ENCODE data around the gene TCN1. TPM values are rescaled to one million over a fixed set of nuclear protein-coding genes. Genes with fewer than 3 reads are reported as not detected.

The TCN1 gene
- total RNA-seq, 6 donors from 2014 or later = 1.1 TPM; not detected in 5

DNA sequence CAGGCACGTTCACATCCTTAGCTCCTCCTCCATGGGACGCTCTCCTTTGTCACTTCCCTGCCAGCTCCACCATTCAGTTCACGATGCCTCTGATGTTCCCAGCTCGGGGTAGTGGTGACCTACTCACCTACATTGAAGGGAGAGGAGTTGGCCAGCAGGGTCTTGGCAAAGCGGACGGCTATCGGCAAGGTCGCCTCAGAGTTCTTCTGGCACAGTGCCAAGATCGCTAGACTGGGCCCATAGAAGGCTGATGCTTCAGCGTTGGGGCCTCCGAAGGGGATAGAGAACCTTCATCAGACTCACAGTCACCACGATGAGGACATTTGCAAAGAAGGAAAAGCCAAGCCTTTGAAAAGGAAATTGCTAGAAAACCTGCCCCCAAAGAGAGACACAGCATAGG lies 24.0 kb downstream of the TCN1 start:
- 81 to 84% methylated on average over 12 of the region's 12 CpGs for WGBS, 2 donors
- no peak overlapping the region for H3K27ac ChIP-seq
- TF ChIP-seq, protein P1, sequence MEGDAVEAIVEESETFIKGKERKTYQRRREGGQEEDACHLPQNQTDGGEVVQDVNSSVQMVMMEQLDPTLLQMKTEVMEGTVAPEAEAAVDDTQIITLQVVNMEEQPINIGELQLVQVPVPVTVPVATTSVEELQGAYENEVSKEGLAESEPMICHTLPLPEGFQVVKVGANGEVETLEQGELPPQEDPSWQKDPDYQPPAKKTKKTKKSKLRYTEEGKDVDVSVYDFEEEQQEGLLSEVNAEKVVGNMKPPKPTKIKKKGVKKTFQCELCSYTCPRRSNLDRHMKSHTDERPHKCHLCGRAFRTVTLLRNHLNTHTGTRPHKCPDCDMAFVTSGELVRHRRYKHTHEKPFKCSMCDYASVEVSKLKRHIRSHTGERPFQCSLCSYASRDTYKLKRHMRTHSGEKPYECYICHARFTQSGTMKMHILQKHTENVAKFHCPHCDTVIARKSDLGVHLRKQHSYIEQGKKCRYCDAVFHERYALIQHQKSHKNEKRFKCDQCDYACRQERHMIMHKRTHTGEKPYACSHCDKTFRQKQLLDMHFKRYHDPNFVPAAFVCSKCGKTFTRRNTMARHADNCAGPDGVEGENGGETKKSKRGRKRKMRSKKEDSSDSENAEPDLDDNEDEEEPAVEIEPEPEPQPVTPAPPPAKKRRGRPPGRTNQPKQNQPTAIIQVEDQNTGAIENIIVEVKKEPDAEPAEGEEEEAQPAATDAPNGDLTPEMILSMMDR (IDR thresholded peaks at IDR 0.05) = no peak
- TF ChIP-seq POLR2A (IDR thresholded peaks at IDR 0.05) = no peak
- TF ChIP-seq POLR2AphosphoS5 (IDR thresholded peaks at IDR 0.05) = no peak
- TF ChIP-seq EP300 (IDR thresholded peaks at IDR 0.05) = no peak
- no peaks in the 10 kb centered on the region for H3K4me1 ChIP-seq
- H3K4me3 ChIP-seq = no peak overlapping the region
- no peaks in the 10 kb centered on the region for H3K36me3 ChIP-seq
- no peaks in the 10 kb centered on the region for H3K27me3 ChIP-seq
- DNase-seq (no peak), ATAC-seq (ENCODE audit: low FRiP score in 2 of 2) (no peak)
- no peaks in the 10 kb centered on the region for H3K9me3 ChIP-seq

DNA sequence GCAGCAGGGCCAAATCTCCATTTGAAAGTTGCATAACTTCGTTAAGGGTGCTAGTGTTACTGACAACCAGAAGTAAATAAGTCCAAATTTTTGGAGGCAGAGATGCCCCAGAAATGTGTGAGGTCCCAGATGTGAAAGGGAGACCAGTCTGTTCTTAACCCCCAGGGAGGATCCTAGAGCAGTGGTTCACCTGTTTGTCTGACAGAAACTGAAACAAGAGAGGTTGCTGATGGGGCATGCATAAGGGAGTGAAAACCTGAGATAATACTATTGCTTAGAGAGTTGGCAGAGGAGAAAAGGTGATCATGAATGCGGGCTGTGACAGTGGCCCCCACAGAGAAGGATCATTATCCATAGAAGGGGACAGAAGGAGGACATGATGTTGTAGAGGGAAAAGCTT lies 24.8 kb downstream of the TCN1 start:
- TF ChIP-seq POLR2A (IDR thresholded peaks at IDR 0.05) (no peak), EP300 (IDR thresholded peaks at IDR 0.05) (no peak), POLR2AphosphoS5 (IDR thresholded peaks at IDR 0.05) (no peak)
- TF ChIP-seq, protein P1 (IDR thresholded peaks at IDR 0.05) = no peak
- WGBS, 2 donors = 86 to 90% methylated on average over 2 of the region's 2 CpGs

DNA sequence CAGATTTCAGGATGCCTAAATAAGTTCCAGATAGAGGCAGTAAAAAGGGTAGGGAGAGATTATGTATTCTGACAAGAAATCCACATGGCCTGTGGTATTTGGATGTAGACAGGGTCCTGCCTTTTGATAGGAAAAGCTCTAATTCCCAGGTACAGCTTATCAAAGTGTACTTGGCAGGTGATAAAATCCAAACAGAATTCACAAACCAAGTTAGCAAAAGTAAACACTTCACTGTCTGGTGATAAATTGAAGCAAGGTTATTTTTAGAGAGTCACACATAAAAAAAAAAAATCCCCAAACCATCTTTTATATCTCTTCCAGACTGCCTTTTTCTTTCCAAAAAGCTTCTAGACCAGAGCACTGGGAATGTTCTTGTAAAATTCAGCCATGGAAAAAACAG lies 26.7 kb downstream of the TCN1 start:
- Histone ChIP-seq H3K27me3 (no peaks in the 10 kb centered on the region), H3K4me3 (no peak overlapping the region), H3K27ac (no peak overlapping the region), H3K4me1 (no peaks in the 10 kb centered on the region), H3K36me3 (no peaks in the 10 kb centered on the region), H3K9me3 (no peaks in the 10 kb centered on the region)
- no peak for DNase-seq
- no peak for ATAC-seq (ENCODE audit: low FRiP score in 2 of 2)
- TF ChIP-seq EP300 (IDR thresholded peaks at IDR 0.05) (no peak), POLR2AphosphoS5 (IDR thresholded peaks at IDR 0.05) (no peak), POLR2A (IDR thresholded peaks at IDR 0.05) (no peak)
- TF ChIP-seq, protein P1 (IDR thresholded peaks at IDR 0.05) = no peak

More for the DNA sequence above, 24.8 kb downstream of the TCN1 start:
- Histone ChIP-seq H3K9me3 (no peaks in the 10 kb centered on the region), H3K4me3 (no peak overlapping the region), H3K27ac (no peak overlapping the region), H3K27me3 (no peaks in the 10 kb centered on the region), H3K4me1 (no peaks in the 10 kb centered on the region), H3K36me3 (no peaks in the 10 kb centered on the region)
- ATAC-seq (ENCODE audit: low FRiP score in 2 of 2) (no peak), DNase-seq (no peak)

DNA sequence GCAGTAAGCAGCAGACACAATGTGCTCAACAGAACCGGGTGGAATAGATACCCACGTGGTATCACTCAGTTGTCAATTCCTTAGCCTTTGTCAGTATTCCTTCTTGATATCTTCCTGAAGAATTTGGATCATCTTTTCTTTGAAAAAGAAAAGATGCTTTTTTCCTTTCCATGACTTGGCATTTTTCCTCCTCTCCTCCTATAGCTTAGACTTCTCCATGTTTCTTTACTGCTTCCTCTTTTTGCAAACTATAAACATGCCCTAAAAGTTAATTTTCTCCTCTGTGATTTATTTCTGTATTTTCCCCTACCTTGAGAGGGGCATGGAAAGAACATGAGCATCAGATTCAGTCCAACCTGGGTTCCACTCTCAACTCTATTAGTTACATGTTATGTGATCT lies 32.7 kb downstream of the TCN1 start:
- no peak for TF ChIP-seq EP300 (IDR thresholded peaks at IDR 0.05)
- TF ChIP-seq, protein P1 (IDR thresholded peaks at IDR 0.05) = no peak
- TF ChIP-seq POLR2AphosphoS5 (IDR thresholded peaks at IDR 0.05) = no peak
- TF ChIP-seq POLR2A (IDR thresholded peaks at IDR 0.05) = no peak
- Histone ChIP-seq H3K4me3 (no peak overlapping the region), H3K27me3 (no peaks in the 10 kb centered on the region), H3K36me3 (no peaks in the 10 kb centered on the region), H3K27ac (no peak overlapping the region), H3K4me1 (no peaks in the 10 kb centered on the region), H3K9me3 (no peaks in the 10 kb centered on the region)
- DNase-seq = no peak
- no peak for ATAC-seq (ENCODE audit: low FRiP score in 2 of 2)
- 80 to 91% methylated on average over 2 of the region's 2 CpGs for WGBS, 2 donors

DNA sequence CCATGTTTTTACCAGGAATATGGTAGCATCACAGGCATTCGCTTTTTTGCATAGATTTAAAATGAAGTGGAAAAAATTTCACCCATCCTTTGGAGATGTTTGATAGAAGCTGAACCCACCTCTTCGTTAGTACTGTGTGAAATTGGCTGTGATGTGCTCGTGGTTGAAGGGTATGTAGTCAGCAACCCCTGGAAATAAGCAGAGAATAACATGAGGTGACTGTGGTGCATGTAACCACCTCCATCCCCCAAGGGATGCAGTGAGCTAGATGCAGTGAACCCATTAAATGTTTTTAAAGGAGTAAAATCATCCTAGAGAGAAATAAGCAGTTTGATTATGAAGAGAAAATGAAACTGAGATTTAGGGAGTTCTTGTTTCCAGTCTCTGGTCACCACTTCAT lies 36.9 kb downstream of the TCN1 start:
- Histone ChIP-seq H3K27me3 (no peaks in the 10 kb centered on the region), H3K4me3 (no peak overlapping the region), H3K9me3 (no peaks in the 10 kb centered on the region), H3K36me3 (no peaks in the 10 kb centered on the region), H3K4me1 (no peaks in the 10 kb centered on the region), H3K27ac (no peak overlapping the region)
- TF ChIP-seq, protein P1 (IDR thresholded peaks at IDR 0.05) = no peak
- TF ChIP-seq POLR2AphosphoS5 (IDR thresholded peaks at IDR 0.05) (no peak), EP300 (IDR thresholded peaks at IDR 0.05) (no peak), POLR2A (IDR thresholded peaks at IDR 0.05) (no peak)
- ATAC-seq (ENCODE audit: low FRiP score in 2 of 2) = no peak
- WGBS, 2 donors = 85 to 87% methylated on average over 3 of the region's 3 CpGs
- DNase-seq = no peak

Data from upper lobe of left lung (tissue), 6 donors.